Kidney (tissue), 14 donors: ENCODE data around the gene MYO9A. TPM values are rescaled to one million over a fixed set of nuclear protein-coding genes. Genes with fewer than 3 reads are reported as not detected.

Experiments used
- DNase-seq, 5 donors: peaks; one replicate each; pipeline ENCODE4 v3.0.0-alpha.2; 2013 to 2020
- FAIRE-seq: peaks from 2 replicates; lab custom pipeline; 2012; peaks lifted over from hg19 to GRCh38; lab: Jason Lieb, UNC
- H3K27ac ChIP-seq, 2 donors: one replicate each; pipeline ENCODE4 v1.7.0; 2013; ENCODE audit warnings: low read depth in 2 of 2, low read length in 2 of 2, inconsistent platforms in 1 of 2
- H3K27me3 ChIP-seq: one replicate; pipeline ENCODE4 v1.7.1; 2013; ENCODE audit warnings: low read length, inconsistent platforms; ENCODE audit not compliant: control insufficient read depth, insufficient read depth
- H3K36me3 ChIP-seq, 3 donors: one replicate each; pipeline versions ENCODE4 v1.7.0 to v1.7.1; 2013; ENCODE audit warnings: low read length in 3 of 3, control low read depth in 1 of 3, inconsistent platforms in 1 of 3; ENCODE audit not compliant: insufficient read depth in 3 of 3, control insufficient read depth in 2 of 3
- H3K4me1 ChIP-seq, 3 donors: one replicate each; pipeline versions ENCODE4 v1.7.0 to v1.7.1; 2013; ENCODE audit warnings: low read length in 3 of 3, inconsistent platforms in 1 of 3, low read depth in 1 of 3; ENCODE audit not compliant: control insufficient read depth in 2 of 3, insufficient read depth in 2 of 3
- H3K4me3 ChIP-seq, 3 donors: one replicate each; pipeline versions ENCODE4 v1.7.0 to v1.8.1; 2013; ENCODE audit warnings: low read length in 3 of 3, control low read depth in 1 of 3, inconsistent platforms in 1 of 3
- H3K9ac ChIP-seq, 3 donors: one replicate each; pipeline versions ENCODE4 v1.7.0 to v1.7.1; 2013; ENCODE audit warnings: low read length in 3 of 3, control low read depth in 1 of 3, inconsistent platforms in 1 of 3
- H3K9me3 ChIP-seq, 3 donors: one replicate each; pipeline versions ENCODE4 v1.7.0 to v1.7.1; 2013; ENCODE audit warnings: low read length in 3 of 3, control low read depth in 1 of 3, inconsistent platforms in 1 of 3; ENCODE audit not compliant: control insufficient read depth in 2 of 3, insufficient read depth in 1 of 3
- CTCF ChIP-seq: IDR thresholded peaks from 3 replicates; pipeline ENCODE4 v1.5.1; 2012; ENCODE audit warnings: mild to moderate bottlenecking, moderate library complexity, borderline replicate concordance; ENCODE audit not compliant: insufficient read depth; ENCODE audit errors: extremely low read depth
- intact Hi-C: fragments of 100-400 bp; cut with DNase I; formaldehyde crosslinking; loops from one replicate; pipeline ENCODE4 v1.11.1; 2022
- polyA plus RNA-seq: library from polyadenylated mRNA; stranded (reverse); fragments of 350-450 nt; fragmentation: Illumina TruSeq; extraction: RNeasy Lipid Tissue Mini Kit (QIAGEN cat#74804); gene quantifications from one replicate; pipeline ENCODE4 v1.2.3, GENCODE V29; 2014; ENCODE audit warnings: low read depth, low replicate concordance; ENCODE audit not compliant: insufficient read depth
- total RNA-seq: library from RNA; stranded (reverse); fragmentation: NEBNext Ultra II Directional; extraction: Animal tissue kit (Norgen Biotek cat#: 25700); gene quantifications from one replicate; pipeline ENCODE4 v1.2.1, GENCODE V29; 2021
- donor health status: control.
- donor health status: control.
- donor health status: control.
- donor health status: control.
- donor health status: control.
- donor health status: DM: yes; HTN: yes; CAD: no.
- donor health status: Normal renal cell carcinoma (clear cell type).

Gene MYO9A
- total and polyA plus RNA-seq, 2 donors from 2014 or later, result 5.5 to 132 TPM

GRCh38 chr15:72092006-72092405, 25.9 kb downstream of the MYO9A start:
- TF ChIP-seq CTCF, result no peak
- intact Hi-C loops, result no loop called here
- Histone ChIP-seq H3K4me3 (no peak overlapping the region), H3K4me1 (no peaks in the 10 kb centered on the region), H3K36me3 (peaks cover 0 to 2% (median 0%) of the 10 kb centered on the region in 3 donors), H3K27ac (no peak overlapping the region), H3K9me3 (no peaks in the 10 kb centered on the region), H3K9ac (no peak overlapping the region), H3K27me3 (no peaks in the 10 kb centered on the region)
- no peak for FAIRE-seq
- DNase-seq, result no peak

- FAIRE-seq (no peak), DNase-seq (no peak)
- intact Hi-C loops, result no loop called here
- Histone ChIP-seq H3K4me1 (no peaks in the 10 kb centered on the region), H3K27ac (no peak overlapping the region), H3K27me3 (no peaks in the 10 kb centered on the region), H3K4me3 (no peak overlapping the region), H3K9ac (no peak overlapping the region), H3K36me3 (no peaks in the 10 kb centered on the region), H3K9me3 (no peaks in the 10 kb centered on the region)
- TF ChIP-seq CTCF, result no peak
These were observed 30.9 kb downstream of the MYO9A start for GRCh38 chr15:72086920-72087648.

- Histone ChIP-seq H3K9me3 (no peaks in the 10 kb centered on the region), H3K9ac (no peak overlapping the region), H3K27me3 (no peaks in the 10 kb centered on the region), H3K4me1 (no peaks in the 10 kb centered on the region), H3K27ac (no peak overlapping the region), H3K4me3 (no peak overlapping the region), H3K36me3 (no peaks in the 10 kb centered on the region)
- intact Hi-C loops, result no loop called here
- FAIRE-seq (no peak), DNase-seq (no peak)
- no peak for TF ChIP-seq CTCF
These were observed 31.8 kb downstream of the MYO9A start for GRCh38 chr15:72086010-72086697.
